Right lobe of liver (tissue), 6 donors: ENCODE data around the gene SSH2. TPM values are rescaled to one million over a fixed set of nuclear protein-coding genes. Genes with fewer than 3 reads are reported as not detected.

Experiments used
- ATAC-seq, 4 donors: fragments of 200-7000 bp; cut with Tn5 transposase; one replicate each; pipeline ENCODE4 v1.9.1; 2020; ENCODE audit warnings: mild to moderate bottlenecking in 4 of 4, moderate library complexity in 4 of 4
- DNase-seq, 3 donors: peaks; one replicate each; pipeline ENCODE4 v3.0.0-alpha.2; 2020
- H3K27ac ChIP-seq, 3 donors: fragments of 200-600 bp; one replicate each; pipeline ENCODE4 v1.8.0; 2022
- H3K27me3 ChIP-seq, 2 donors: fragments of 200-600 bp; one replicate each; pipeline ENCODE4 v1.8.0; 2022
- H3K36me3 ChIP-seq, 4 donors: fragments of 200-600 bp; sonication (generic) in 1 of 4; one replicate each; pipeline versions ENCODE4 v1.5.1 to v1.8.0; 2017 to 2022; ENCODE audit warnings: control low read depth in 1 of 4
- H3K4me1 ChIP-seq, 4 donors: fragments of 200-600 bp; sonication (generic) in 1 of 4; one replicate each; pipeline versions ENCODE4 v1.5.1 to v1.8.0; 2017 to 2022; ENCODE audit warnings: control low read depth in 1 of 4
- H3K4me3 ChIP-seq, 3 donors: fragments of 200-600 bp; one replicate each; pipeline ENCODE4 v1.8.0; 2022
- H3K9me3 ChIP-seq, 4 donors: fragments of 200-600 bp; sonication (generic) in 1 of 4; one replicate each; pipeline versions ENCODE4 v1.5.1 to v1.8.0; 2017 to 2022; ENCODE audit warnings: control low read depth in 1 of 4
- CTCF ChIP-seq, 4 donors: fragments of 200-600 bp in 3 of 4; fragments of 450-650 bp in 1 of 4; IDR thresholded peaks; one replicate each; pipeline versions ENCODE4 v1.5.1 to v1.8.0; 2016 to 2022; ENCODE audit warnings: antibody characterized with exemption in 4 of 4, mild to moderate bottlenecking in 2 of 4
- POLR2A ChIP-seq: fragments of 450-650 bp; IDR thresholded peaks from one replicate; pipeline ENCODE4 v1.6.1; 2017; ENCODE audit warnings: antibody characterized with exemption, mild to moderate bottlenecking
- WGBS: methylation state at CpG from one replicate; pipeline ENCODE4 v1.1.6; 2018; ENCODE audit warnings: low coverage, low lambda C conversion rate; ENCODE audit not compliant: insufficient coverage; ENCODE audit errors: missing lambda C conversion rate; 5-methylcytosine and 5-hydroxymethylcytosine counted together
- intact Hi-C, 2 donors: fragments of 100-400 bp; cut with DNase I; formaldehyde crosslinking; loops; one replicate each; pipeline versions ENCODE4 v1.11.2 to v1.14.1; 2022
- total RNA-seq, 6 experiments: library from RNA; depleted of rRNA in 2 of 6; stranded (reverse); fragments of >200 nt in 2 of 6; fragmentation: NEBNext Ultra II Directional in 3 of 6; extraction: Animal tissue kit (Norgen Biotek cat#: 25700) in 3 of 6; gene quantifications; one replicate each; pipeline versions ENCODE4 v1.1.0 to v1.2.4, GENCODE V29; 2016 to 2023
- donor health status: DM: no; HTN: yes; CAD: no.
- donor health status: DM: no; HTN: no; CAD: no.
- donor health status: DM: no; HTN: no; CAD: no.
- donor health status: DM: no; HTN: yes; CAD: no.
- donor health status: DM: no; HTN: yes; CAD: no.

SSH2 gene
- total RNA-seq, 6 experiments from 2014 or later, result 8.0 to 12.7 (median 10.5) TPM

- no peak for DNase-seq
- Histone ChIP-seq H3K27ac (no peak overlapping the region), H3K36me3 (no peaks in the 10 kb centered on the region), H3K4me3 (no peak overlapping the region), H3K9me3 (no peaks in the 10 kb centered on the region), H3K4me1 (no peaks in the 10 kb centered on the region), H3K27me3 (no peaks in the 10 kb centered on the region)
- WGBS, result 98% methylated on average over 7 of the region's 18 CpGs
- TF ChIP-seq POLR2A (no peak), CTCF (IDR thresholded peaks at IDR 0.05) (no peak)
- intact Hi-C loops, result no loop called here
- no peak for ATAC-seq
Observed at GRCh38 chr17:29972277-29972676, 42.2 kb upstream of the SSH2 start.

DNA sequence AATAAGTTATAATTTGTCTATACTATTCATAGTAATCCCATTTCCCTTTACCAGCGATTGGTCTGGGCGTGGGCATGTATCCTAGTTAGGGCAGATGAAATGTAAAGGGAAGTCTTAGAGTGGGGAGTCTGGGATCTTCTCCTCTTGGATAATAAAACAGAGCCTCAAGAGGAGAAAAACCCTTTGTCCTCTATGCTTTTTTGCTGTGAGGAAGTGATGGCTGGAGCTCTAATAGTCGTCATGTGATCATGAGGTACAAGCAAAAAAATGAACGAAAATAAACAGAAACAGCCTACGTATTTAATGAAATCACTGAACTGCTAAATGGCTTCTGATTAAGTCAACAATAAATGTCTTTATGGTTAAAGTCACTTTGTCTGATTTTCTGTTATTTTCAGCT lies 38.2 kb upstream of the SSH2 start:
- no peak overlapping the region for H3K4me3 ChIP-seq
- intact Hi-C loops, result no loop called here
- ATAC-seq (no peak), DNase-seq (no peak)
- H3K9me3 ChIP-seq, result no peaks in the 10 kb centered on the region
- TF ChIP-seq POLR2A (no peak), CTCF (IDR thresholded peaks at IDR 0.05) (no peak)
- no peaks in the 10 kb centered on the region for H3K4me1 ChIP-seq
- no peaks in the 10 kb centered on the region for H3K27me3 ChIP-seq
- WGBS, result 68% methylated on average over 5 of the region's 5 CpGs
- no peaks in the 10 kb centered on the region for H3K36me3 ChIP-seq
- H3K27ac ChIP-seq, result no peak overlapping the region

GRCh38 chr17:29962656-29963055 lies 32.6 kb upstream of the SSH2 start:
- no peaks in the 10 kb centered on the region for H3K36me3 ChIP-seq
- no peaks in the 10 kb centered on the region for H3K4me1 ChIP-seq
- H3K27ac ChIP-seq, result no peak overlapping the region
- WGBS, result 94% methylated on average over 2 of the region's 2 CpGs
- DNase-seq (no peak), ATAC-seq (no peak)
- no peak for TF ChIP-seq CTCF (IDR thresholded peaks at IDR 0.05)
- TF ChIP-seq POLR2A, result no peak
- intact Hi-C loops, result no loop called here
- H3K9me3 ChIP-seq, result no peaks in the 10 kb centered on the region
- no peak overlapping the region for H3K4me3 ChIP-seq
- H3K27me3 ChIP-seq, result no peaks in the 10 kb centered on the region

GRCh38 chr17:29959658-29960337 lies 29.8 kb upstream of the SSH2 start:
- no peak for DNase-seq
- ATAC-seq, result no peak
- Histone ChIP-seq H3K9me3 (no peaks in the 10 kb centered on the region), H3K27ac (no peak overlapping the region), H3K4me1 (no peaks in the 10 kb centered on the region), H3K36me3 (no peaks in the 10 kb centered on the region), H3K27me3 (no peaks in the 10 kb centered on the region), H3K4me3 (no peak overlapping the region)
- no peak for TF ChIP-seq CTCF (IDR thresholded peaks at IDR 0.05)
- no peak for TF ChIP-seq POLR2A
- intact Hi-C loops, result no loop called here
- 60% methylated on average over 2 of the region's 4 CpGs for WGBS
